Panc1 (cell line): ENCODE results near the gene F13A1. TPM values are rescaled to one million over a fixed set of nuclear protein-coding genes. Genes with fewer than 3 reads are reported as not detected.

Experiments
- ATAC-seq: fragments of 200-7000 bp; cut with Tn5 transposase; 2 replicates; pipeline ENCODE4 v1.9.1; 2020; ENCODE audit warnings: mild to moderate bottlenecking, moderate library complexity
- BruUV-seq: library from RNA; stranded (reverse); fragments of 400-500 nt; replicated peaks from 2 replicates; lab custom pipeline; 2021; lab: Mats Ljungman, UMichigan
- CTCF ChIA-PET: fragments of 300-600 bp; sonication (Branson Sonifier 250); formaldehyde crosslinking; loops from one replicate; lab custom pipeline; 2022; ENCODE audit warnings: antibody characterized with exemption; lab: Charles Lee
- POLR2A ChIA-PET: fragments of 300-600 bp; sonication (Branson Sonifier 250); formaldehyde crosslinking; loops from one replicate; lab custom pipeline; 2022; ENCODE audit warnings: antibody characterized with exemption; lab: Charles Lee
- DNase-seq: peaks from one replicate; pipeline ENCODE4 v3.0.0-alpha.2; 2010; ENCODE audit warnings: low read depth, low spot score
- H3K27ac ChIP-seq: 2 replicates; pipeline ENCODE4 v1.5.1; 2011; ENCODE audit warnings: mild to moderate bottlenecking, low read length, inconsistent platforms
- H3K27me3 ChIP-seq: fragments of 200-500 bp; sonication (Bioruptor generic); 2 replicates; pipeline ENCODE4 v1.6.0; 2014; ENCODE audit warnings: low read length, inconsistent platforms; ENCODE audit not compliant: control insufficient read depth, insufficient read depth
- H3K36me3 ChIP-seq: fragments of 200-500 bp; sonication (Bioruptor generic); 2 replicates; pipeline ENCODE4 v1.5.1; 2014; ENCODE audit warnings: inconsistent platforms, mild to moderate bottlenecking, low read length, moderate library complexity; ENCODE audit not compliant: control insufficient read depth, insufficient read depth
- H3K4me1 ChIP-seq: 2 replicates; pipeline ENCODE4 v1.5.1; 2011; ENCODE audit warnings: inconsistent platforms, mild to moderate bottlenecking, low read length, moderate library complexity; ENCODE audit not compliant: control insufficient read depth, insufficient read depth
- H3K4me3 ChIP-seq, 2 experiments: 2 replicates each; pipeline ENCODE4 v1.5.1; 2011 to 2012; ENCODE audit warnings: low read depth in 2 of 2, low read length in 2 of 2, mild to moderate bottlenecking in 2 of 2, inconsistent platforms in 1 of 2, moderate library complexity in 1 of 2
- H3K9me3 ChIP-seq: fragments of 200-500 bp; sonication (Bioruptor generic); 2 replicates; pipeline ENCODE4 v1.5.1; 2014; ENCODE audit warnings: low read depth, mild to moderate bottlenecking, inconsistent platforms, low read length, moderate library complexity; ENCODE audit not compliant: control insufficient read depth, insufficient read depth
- POLR2AphosphoS5 ChIP-seq: IDR thresholded peaks from 2 replicates; pipeline ENCODE4 v1.6.1; 2012; ENCODE audit warnings: mild to moderate bottlenecking, low read depth, low read length, moderate library complexity
- in situ Hi-C: cut with HindIII; loops from 2 replicates; pipeline ENCODE4 v1.10.0; 2016; ENCODE audit warnings: low sequenced_read_pairs, low pct_unique_long_range_greater_than_20kb
- intact Hi-C: fragments of 100-400 bp; cut with micrococcal nuclease; formaldehyde crosslinking; loops from one replicate; pipeline ENCODE4 v1.10.0; 2022; ENCODE audit not compliant: unreplicated experiment
- total RNA-seq: library from RNA; stranded (reverse); gene quantifications from one replicate; pipeline ENCODE4 v1.2.1, GENCODE V29; 2021; ENCODE audit not compliant: unreplicated experiment
- TF ChIP-seq, protein P1 (sequence below): fragments of 450-650 bp; IDR thresholded peaks from 2 replicates; pipeline ENCODE4 v1.5.1; 2017; ENCODE audit warnings: mild to moderate bottlenecking

F13A1 gene
- total RNA-seq, 1 experiment from 2014 or later = 0.26 TPM

DNA sequence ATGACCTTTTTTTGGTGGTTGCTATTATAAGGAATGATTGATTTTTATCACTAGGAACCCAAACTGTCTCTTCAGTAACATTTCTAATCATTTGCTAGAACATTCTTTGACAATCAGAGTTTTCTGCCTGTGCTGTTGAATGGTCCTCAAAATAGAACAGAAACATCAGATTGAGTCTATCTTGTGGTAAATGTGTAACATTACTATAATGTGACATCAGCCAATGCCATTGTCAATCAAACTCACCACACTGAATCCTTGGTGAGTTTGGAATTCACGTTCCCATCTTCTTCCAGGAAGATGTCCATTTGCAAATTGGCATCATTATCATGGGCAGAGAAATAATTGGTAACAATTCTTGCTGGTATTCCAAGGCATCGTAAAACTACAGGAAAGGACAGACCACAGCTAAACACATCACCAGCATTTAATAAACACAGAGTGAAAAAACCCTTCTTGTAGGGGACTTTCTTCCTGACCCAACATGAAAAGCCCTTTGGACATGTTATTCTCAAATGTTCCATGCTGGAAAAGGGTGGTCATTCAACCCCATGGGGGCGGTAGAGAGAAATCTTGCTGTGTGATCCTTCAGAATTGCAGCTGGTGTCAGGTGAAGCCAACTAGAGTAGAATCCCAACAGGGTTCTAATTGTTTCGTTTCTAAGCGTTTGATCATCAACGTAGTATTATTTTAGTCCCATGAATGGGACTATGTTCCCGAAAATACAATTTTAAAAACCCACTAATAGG, 98.5 kb downstream of the F13A1 start:
- no peak for DNase-seq
- no peak for ATAC-seq
- intact Hi-C loops (loop anchor here (10.0 kb wide), 1 partner anchor 167 kb away; no protein-coding TSS in a partner anchor), in situ Hi-C loops (no loop called here)
- Histone ChIP-seq H3K4me1 (no peaks in the 10 kb centered on the region), H3K36me3 (no peaks in the 10 kb centered on the region), H3K4me3 (no peak overlapping the region), H3K9me3 (no peaks in the 10 kb centered on the region), H3K27me3 (no peaks in the 10 kb centered on the region; the same call in 1 of the 2 replicates), H3K27ac (no peak overlapping the region)
- TF ChIP-seq POLR2AphosphoS5 = no peak
- TF ChIP-seq, protein P1, sequence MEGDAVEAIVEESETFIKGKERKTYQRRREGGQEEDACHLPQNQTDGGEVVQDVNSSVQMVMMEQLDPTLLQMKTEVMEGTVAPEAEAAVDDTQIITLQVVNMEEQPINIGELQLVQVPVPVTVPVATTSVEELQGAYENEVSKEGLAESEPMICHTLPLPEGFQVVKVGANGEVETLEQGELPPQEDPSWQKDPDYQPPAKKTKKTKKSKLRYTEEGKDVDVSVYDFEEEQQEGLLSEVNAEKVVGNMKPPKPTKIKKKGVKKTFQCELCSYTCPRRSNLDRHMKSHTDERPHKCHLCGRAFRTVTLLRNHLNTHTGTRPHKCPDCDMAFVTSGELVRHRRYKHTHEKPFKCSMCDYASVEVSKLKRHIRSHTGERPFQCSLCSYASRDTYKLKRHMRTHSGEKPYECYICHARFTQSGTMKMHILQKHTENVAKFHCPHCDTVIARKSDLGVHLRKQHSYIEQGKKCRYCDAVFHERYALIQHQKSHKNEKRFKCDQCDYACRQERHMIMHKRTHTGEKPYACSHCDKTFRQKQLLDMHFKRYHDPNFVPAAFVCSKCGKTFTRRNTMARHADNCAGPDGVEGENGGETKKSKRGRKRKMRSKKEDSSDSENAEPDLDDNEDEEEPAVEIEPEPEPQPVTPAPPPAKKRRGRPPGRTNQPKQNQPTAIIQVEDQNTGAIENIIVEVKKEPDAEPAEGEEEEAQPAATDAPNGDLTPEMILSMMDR = peak; percentile 28
- no TSS peak for BruUV-seq
- ChIA-PET CTCF (no interaction called here), POLR2A (no interaction called here)

DNA sequence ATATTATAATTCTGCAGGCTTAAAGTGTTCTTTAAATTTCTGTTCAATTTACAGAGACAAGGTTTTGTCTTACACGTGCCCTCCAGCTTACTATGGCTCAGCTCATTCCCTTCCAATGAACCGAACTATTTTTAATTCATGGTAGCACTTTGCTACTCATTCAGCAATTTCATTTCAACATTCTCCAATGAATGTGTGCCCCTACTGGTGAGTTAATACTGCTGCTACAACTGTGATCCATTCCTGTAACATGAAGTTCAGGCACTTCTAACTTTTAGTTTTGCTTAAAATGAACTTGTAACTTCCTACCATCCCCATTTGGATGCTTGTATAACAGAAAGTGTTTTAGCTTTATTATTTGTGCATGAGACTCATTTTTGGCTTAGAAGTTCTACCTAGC, 99.7 kb downstream of the F13A1 start:
- no peaks in the 10 kb centered on the region for H3K36me3 ChIP-seq
- ChIA-PET CTCF (interaction anchor here (0.6 kb wide), 1 partner anchor 1073 kb away, joined by 4 read pairs; no protein-coding TSS in a partner anchor), POLR2A (no interaction called here)
- in situ Hi-C loops (no loop called here), intact Hi-C loops (loop anchor here (10.0 kb wide), 1 partner anchor 166 kb away; no protein-coding TSS in a partner anchor)
- ATAC-seq (no peak), DNase-seq (no peak)
- H3K4me1 ChIP-seq = no peaks in the 10 kb centered on the region
- H3K27me3 ChIP-seq = no peaks in the 10 kb centered on the region; the same call in 1 of the 2 replicates
- H3K4me3 ChIP-seq = no peak overlapping the region
- H3K9me3 ChIP-seq = no peaks in the 10 kb centered on the region
- TF ChIP-seq, protein P1 = peak; percentile 37; the same call in 1 of the 2 replicates
- no peak for TF ChIP-seq POLR2AphosphoS5
- no TSS peak for BruUV-seq
- no peak overlapping the region for H3K27ac ChIP-seq

DNA sequence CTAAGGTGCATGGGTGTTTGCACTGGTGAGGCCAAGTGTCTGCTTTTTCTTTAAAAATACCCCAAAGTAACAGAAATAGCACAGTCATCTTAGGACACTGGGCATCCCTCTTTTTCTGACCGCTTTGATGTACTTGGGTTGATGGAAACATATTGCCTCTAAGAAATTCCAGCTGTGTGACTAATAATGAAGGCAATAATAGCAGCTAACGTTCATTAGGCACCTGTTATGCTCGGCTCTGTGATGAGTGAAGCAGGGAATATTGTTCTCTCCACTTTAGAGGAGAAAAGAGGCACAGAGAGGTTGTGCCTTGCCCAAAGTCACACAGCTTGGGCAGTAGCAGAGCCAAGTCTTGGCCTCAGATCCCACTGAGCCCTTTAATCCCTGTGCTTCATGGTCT, 100.7 kb downstream of the F13A1 start:
- no peak for ATAC-seq
- ChIA-PET POLR2A (no interaction called here), CTCF (no interaction called here)
- Histone ChIP-seq H3K9me3 (no peaks in the 10 kb centered on the region), H3K27me3 (no peaks in the 10 kb centered on the region; the same call in 1 of the 2 replicates), H3K4me3 (no peak overlapping the region), H3K27ac (no peak overlapping the region), H3K36me3 (no peaks in the 10 kb centered on the region), H3K4me1 (no peaks in the 10 kb centered on the region)
- BruUV-seq = no TSS peak
- DNase-seq = no peak
- in situ Hi-C loops (no loop called here), intact Hi-C loops (loop anchor here (10.0 kb wide), 1 partner anchor 165 kb away; no protein-coding TSS in a partner anchor)
- TF ChIP-seq, protein P1 = no peak
